Left ventricle myocardium inferior (tissue), 1 donor: ENCODE data around the gene C3AR1. TPM values are rescaled to one million over a fixed set of nuclear protein-coding genes. Genes with fewer than 3 reads are reported as not detected.
A peak's percentile ranks its signal among the peaks of the same experiment; 100 is the strongest.

Experiments used
- DNase-seq: peaks from one replicate; pipeline ENCODE4 v3.0.0-alpha.2; 2020
- H3K27ac ChIP-seq: fragments of 200-600 bp; replicated peaks from 2 replicates; pipeline ENCODE4 v1.8.0; 2021
- H3K27me3 ChIP-seq: fragments of 200-600 bp; 2 replicates; pipeline ENCODE4 v1.8.0; 2021; ENCODE audit warnings: low read depth
- H3K36me3 ChIP-seq: fragments of 200-600 bp; 2 replicates; pipeline ENCODE4 v1.8.0; 2021
- H3K4me1 ChIP-seq: fragments of 200-600 bp; 2 replicates; pipeline ENCODE4 v1.8.0; 2021
- H3K4me3 ChIP-seq: fragments of 200-600 bp; 2 replicates; pipeline ENCODE4 v1.8.0; 2021; ENCODE audit warnings: mild to moderate bottlenecking, moderate library complexity
- H3K9me3 ChIP-seq: fragments of 200-600 bp; replicated peaks from 2 replicates; pipeline ENCODE4 v1.8.0; 2021
- intact Hi-C: fragments of 100-400 bp; cut with micrococcal nuclease; formaldehyde crosslinking; loops from one replicate; pipeline ENCODE4 v1.11.0; 2022
- total RNA-seq: library from RNA; stranded (reverse); fragmentation: NEBNext Ultra II Directional; extraction: Animal tissue kit (Norgen Biotek cat#: 25700); gene quantifications from one replicate; pipeline ENCODE4 v1.2.1, GENCODE V29; 2021
- TF ChIP-seq, protein P1 (sequence below): fragments of 200-600 bp; IDR thresholded peaks from 2 replicates; pipeline ENCODE4 v1.8.0; 2021; ENCODE audit warnings: antibody characterized with exemption, mild to moderate bottlenecking, borderline replicate concordance
- donor health status: DM: no; HTN: yes; CAD: no; lungs with severe emphysema.

Gene C3AR1
- total RNA-seq, 1 donor from 2014 or later: 5.5 TPM

DNA sequence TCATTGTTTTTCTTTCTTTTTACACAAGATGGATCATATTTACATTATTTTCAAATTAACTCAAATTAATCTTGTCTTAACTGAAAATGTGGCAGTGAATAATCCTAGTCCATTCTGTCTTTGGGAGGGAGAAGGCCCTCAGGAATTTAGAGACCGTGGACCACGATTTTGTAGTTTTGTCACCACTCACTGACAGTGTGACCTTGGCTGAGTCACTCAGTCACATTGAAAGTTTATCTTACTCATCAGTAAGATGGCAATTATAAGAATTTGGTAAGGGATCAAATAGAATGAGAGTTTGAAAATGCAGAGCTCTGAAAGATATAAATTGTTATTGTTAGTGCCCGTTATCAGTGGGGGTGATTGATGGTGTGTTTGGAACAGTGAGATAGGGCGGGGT, 17.3 kb downstream of the C3AR1 start:
- Histone ChIP-seq H3K36me3 (peaks cover 92% of the 10 kb centered on the region), H3K9me3 (no peaks in the 10 kb centered on the region), H3K27ac (no peak overlapping the region), H3K27me3 (no peaks in the 10 kb centered on the region), H3K4me3 (no peak overlapping the region), H3K4me1 (peaks cover 5% of the 10 kb centered on the region)
- DNase-seq: no peak
- intact Hi-C loops: no loop called here
- TF ChIP-seq, protein P1, sequence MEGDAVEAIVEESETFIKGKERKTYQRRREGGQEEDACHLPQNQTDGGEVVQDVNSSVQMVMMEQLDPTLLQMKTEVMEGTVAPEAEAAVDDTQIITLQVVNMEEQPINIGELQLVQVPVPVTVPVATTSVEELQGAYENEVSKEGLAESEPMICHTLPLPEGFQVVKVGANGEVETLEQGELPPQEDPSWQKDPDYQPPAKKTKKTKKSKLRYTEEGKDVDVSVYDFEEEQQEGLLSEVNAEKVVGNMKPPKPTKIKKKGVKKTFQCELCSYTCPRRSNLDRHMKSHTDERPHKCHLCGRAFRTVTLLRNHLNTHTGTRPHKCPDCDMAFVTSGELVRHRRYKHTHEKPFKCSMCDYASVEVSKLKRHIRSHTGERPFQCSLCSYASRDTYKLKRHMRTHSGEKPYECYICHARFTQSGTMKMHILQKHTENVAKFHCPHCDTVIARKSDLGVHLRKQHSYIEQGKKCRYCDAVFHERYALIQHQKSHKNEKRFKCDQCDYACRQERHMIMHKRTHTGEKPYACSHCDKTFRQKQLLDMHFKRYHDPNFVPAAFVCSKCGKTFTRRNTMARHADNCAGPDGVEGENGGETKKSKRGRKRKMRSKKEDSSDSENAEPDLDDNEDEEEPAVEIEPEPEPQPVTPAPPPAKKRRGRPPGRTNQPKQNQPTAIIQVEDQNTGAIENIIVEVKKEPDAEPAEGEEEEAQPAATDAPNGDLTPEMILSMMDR: no peak

DNA sequence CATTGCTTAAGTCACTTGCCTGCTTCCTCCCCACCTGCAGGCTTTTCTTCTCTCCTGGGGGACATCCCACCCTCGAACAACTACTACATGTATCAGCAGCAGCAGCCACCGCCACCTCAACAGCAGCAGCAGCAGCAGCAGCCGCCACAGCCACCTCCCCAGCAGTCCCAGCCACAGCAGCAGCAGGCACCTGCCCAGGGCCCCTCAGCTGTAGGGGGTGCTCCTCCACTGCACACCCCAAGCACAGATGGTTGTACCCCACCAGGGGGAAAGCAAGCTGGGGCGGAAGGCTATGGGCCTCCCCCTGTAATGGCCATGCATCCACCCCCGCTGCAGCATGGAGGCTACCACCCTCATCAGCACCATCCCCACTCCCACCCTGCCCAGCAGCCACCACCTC, 18.3 kb downstream of the C3AR1 start:
- Histone ChIP-seq H3K9me3 (no peaks in the 10 kb centered on the region), H3K27me3 (no peaks in the 10 kb centered on the region), H3K4me3 (no peak overlapping the region), H3K36me3 (peaks cover 92% of the 10 kb centered on the region), H3K27ac (no peak overlapping the region), H3K4me1 (peaks cover 5% of the 10 kb centered on the region)
- TF ChIP-seq, protein P1: no peak
- intact Hi-C loops: no loop called here
- no peak for DNase-seq

DNA sequence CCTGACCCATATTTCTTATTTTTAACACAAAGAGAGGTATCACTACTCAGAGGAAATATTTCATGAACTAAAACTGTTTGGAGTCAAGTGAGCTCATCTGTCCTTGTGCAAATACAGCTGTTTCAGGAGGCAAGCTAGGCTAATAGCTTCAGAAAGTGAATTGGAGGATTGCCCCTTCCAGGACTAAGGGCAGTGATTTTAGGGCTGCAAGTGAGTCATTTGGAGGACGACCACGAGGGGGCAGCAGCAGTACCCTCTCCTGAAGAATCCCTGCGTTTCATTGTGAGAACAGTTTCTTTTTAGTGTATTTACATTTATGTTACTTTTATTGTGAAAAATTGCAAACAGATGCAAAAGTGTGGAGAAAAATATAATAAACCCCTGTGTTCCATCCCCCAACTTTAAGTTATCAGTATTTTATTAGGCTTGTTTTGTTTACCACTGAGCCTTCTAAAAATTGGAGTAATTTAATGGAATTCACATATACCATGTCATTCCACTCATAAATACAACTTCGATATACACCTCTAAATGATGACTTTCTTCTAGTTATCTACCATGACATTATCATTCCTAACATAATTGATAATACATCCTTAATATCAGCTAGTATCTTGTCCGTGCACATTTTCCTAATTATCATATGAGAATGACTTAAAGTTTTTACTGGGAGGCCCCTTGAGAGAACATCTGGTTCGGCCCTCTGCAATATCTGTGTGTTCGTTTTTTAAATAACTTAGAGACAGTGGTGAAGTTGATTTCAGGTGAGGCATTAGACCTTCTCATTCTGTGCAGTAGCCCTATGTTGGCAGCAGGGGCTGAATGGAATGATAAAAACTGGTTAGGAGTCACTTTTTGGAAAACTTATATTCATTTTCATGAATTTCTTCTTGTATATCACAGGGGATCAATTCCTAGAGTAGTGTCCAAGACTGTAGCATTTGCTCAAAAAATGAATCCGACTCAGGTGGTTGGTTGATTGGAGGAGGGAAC, 19.9 kb downstream of the C3AR1 start:
- H3K4me3 ChIP-seq: no peak overlapping the region
- no peaks in the 10 kb centered on the region for H3K9me3 ChIP-seq
- H3K36me3 ChIP-seq: peaks cover 92% of the 10 kb centered on the region
- no peaks in the 10 kb centered on the region for H3K27me3 ChIP-seq
- peak; percentile 82 for DNase-seq
- TF ChIP-seq, protein P1: peak; percentile 94
- no peak overlapping the region for H3K27ac ChIP-seq
- H3K4me1 ChIP-seq: no peaks in the 10 kb centered on the region
- intact Hi-C loops: no loop called here

DNA sequence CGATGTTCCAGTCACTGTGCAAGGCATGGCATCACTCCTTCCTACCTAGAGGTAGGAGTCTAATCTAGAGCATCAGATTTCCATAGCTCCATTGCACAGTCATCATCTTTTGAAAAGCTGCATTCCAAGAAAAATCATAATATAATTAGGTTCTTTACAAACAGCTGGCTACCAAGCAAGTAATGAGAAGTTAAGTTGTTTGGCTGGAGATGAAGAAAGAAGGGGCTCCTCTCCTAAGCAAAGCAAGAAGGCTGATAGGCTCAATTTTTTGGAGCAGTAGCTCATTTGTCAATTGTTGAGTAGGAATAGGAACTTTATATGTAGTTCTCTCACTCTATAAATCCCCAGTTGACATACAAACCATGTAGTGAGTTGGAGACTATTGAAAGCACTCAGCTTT, 25.4 kb downstream of the C3AR1 start:
- no peak for DNase-seq
- H3K27me3 ChIP-seq: no peaks in the 10 kb centered on the region
- H3K36me3 ChIP-seq: peaks cover 61% of the 10 kb centered on the region
- intact Hi-C loops: no loop called here
- no peak overlapping the region for H3K27ac ChIP-seq
- TF ChIP-seq, protein P1: no peak
- H3K9me3 ChIP-seq: no peaks in the 10 kb centered on the region
- H3K4me1 ChIP-seq: peaks cover 44% of the 10 kb centered on the region
- H3K4me3 ChIP-seq: no peak overlapping the region

DNA sequence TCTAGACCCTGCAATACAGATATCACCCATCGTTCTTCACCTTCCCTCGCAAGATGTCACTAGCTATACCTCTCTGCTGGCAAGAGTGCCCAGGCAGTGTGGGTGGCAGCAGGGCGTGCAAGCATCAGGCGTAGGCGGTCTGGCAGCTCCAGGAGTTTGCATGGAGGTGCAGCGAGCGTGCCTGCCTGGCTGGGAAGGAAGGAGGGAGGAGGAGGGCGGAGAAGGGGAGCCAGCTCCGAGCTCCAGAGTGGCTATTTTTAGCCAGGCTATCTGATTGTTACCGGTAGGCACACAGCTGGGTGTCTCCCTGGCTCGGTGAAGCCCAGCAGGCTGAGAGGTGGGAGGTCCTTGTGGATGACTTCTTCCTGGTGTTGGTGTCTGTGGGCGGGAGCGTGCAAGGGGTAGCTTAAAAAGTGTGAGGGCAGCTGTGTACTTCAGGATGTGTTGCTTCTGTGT, 27.5 kb downstream of the C3AR1 start:
- DNase-seq: peak; percentile 62
- H3K4me3 ChIP-seq: peak overlapping the region; percentile 97

More for the DNA sequence above, 27.5 kb downstream of the C3AR1 start:
- H3K9me3 ChIP-seq: no peaks in the 10 kb centered on the region
- TF ChIP-seq, protein P1: no peak
- H3K27ac ChIP-seq: peak overlapping the region; percentile 97
- intact Hi-C loops: no loop called here
- no peaks in the 10 kb centered on the region for H3K27me3 ChIP-seq
- peaks cover 65% of the 10 kb centered on the region for H3K4me1 ChIP-seq
- H3K36me3 ChIP-seq: peaks cover 40% of the 10 kb centered on the region
